HCT116 (cell line): ENCODE results near the gene NR2E3. TPM values are rescaled to one million over a fixed set of nuclear protein-coding genes. Genes with fewer than 3 reads are reported as not detected.

Source experiments
- ATAC-seq: fragments of 200-7000 bp; cut with Tn5 transposase; 2 replicates; pipeline ENCODE4 v1.9.1; 2020; ENCODE audit warnings: mild to moderate bottlenecking, moderate library complexity
- BruUV-seq: library from RNA; stranded (reverse); fragments of 400-500 nt; replicated peaks from 2 replicates; lab custom pipeline; 2021; lab: Mats Ljungman, UMichigan
- CTCF ChIA-PET: fragments of 300-600 bp; sonication (Branson Sonifier 250); formaldehyde crosslinking; loops from one replicate; lab custom pipeline; 2021; ENCODE audit warnings: antibody characterized with exemption; lab: Charles Lee
- POLR2A ChIA-PET: fragments of 300-600, 350-600 bp; sonication (Branson Sonifier 250); formaldehyde crosslinking; loops from one replicate; lab custom pipeline; 2021; ENCODE audit warnings: antibody characterized with exemption; lab: Charles Lee
- RAD21 ChIA-PET, 2 experiments: fragments of 300-600 bp; sonication (Branson Sonifier 250); formaldehyde crosslinking; loops; one replicate each; lab custom pipeline; 2023; ENCODE audit warnings: low total read pairs in 2 of 2; ENCODE audit not compliant: uncharacterized antibody in 2 of 2, unreplicated experiment in 2 of 2, low non-redundant PET in 1 of 2; lab: Charles Lee
- DNase-seq: peaks from one replicate; pipeline ENCODE4 v3.0.0-alpha.2; 2010; ENCODE audit warnings: low read depth, low spot score
- H2AFZ ChIP-seq: fragments of 200-600 bp; shearing (Covaris generic), sonication (generic); 2 replicates; pipeline ENCODE4 v1.6.1; 2017; ENCODE audit warnings: low read depth, mixed run types, mixed read lengths, antibody characterized with exemption, low read length; ENCODE audit not compliant: poor library complexity, severe bottlenecking
- H3K27ac ChIP-seq: 2 replicates; pipeline ENCODE4 v1.5.1; 2012; ENCODE audit warnings: low read depth, low read length
- H3K27me3 ChIP-seq: fragments of 200-600 bp; sonication (generic); 2 replicates; pipeline ENCODE4 v1.6.1; 2016; ENCODE audit warnings: mixed run types, low read length, mixed read lengths; ENCODE audit not compliant: insufficient read depth
- H3K36me3 ChIP-seq, 2 experiments: fragments of 200-500 bp in 1 of 2; fragments of 200-600 bp in 1 of 2; sonication (Bioruptor generic) in 1 of 2; sonication (generic) in 1 of 2; 2 replicates each; pipeline versions ENCODE4 v1.5.1 to v1.6.1; 2014 to 2016; ENCODE audit warnings: low read length in 2 of 2, inconsistent platforms in 1 of 2, mixed read lengths in 1 of 2, mixed run types in 1 of 2; ENCODE audit not compliant: insufficient read depth in 2 of 2, control insufficient read depth in 1 of 2
- H3K4me1 ChIP-seq, 2 experiments: fragments of 200-600 bp in 1 of 2; sonication (generic) in 1 of 2; 2 replicates each; pipeline versions ENCODE4 v1.5.1 to v1.6.1; 2012 to 2017; ENCODE audit warnings: low read length in 2 of 2, inconsistent platforms in 1 of 2, mild to moderate bottlenecking in 1 of 2, mixed read lengths in 1 of 2, mixed run types in 1 of 2, moderate library complexity in 1 of 2; ENCODE audit not compliant: insufficient read depth in 2 of 2, control insufficient read depth in 1 of 2
- H3K4me2 ChIP-seq: fragments of 200-600 bp; sonication (generic); 2 replicates; pipeline ENCODE4 v1.6.1; 2017; ENCODE audit warnings: mixed run types, low read length, mixed read lengths
- H3K4me3 ChIP-seq, 2 experiments: fragments of 200-600 bp in 1 of 2; sonication (generic) in 1 of 2; replicated peaks in 1 of 2; 2 replicates each; pipeline ENCODE4 v1.5.1; 2011 to 2016; ENCODE audit warnings: low read length in 2 of 2, control low read depth in 1 of 2, low read depth in 1 of 2, mild to moderate bottlenecking in 1 of 2, mixed read lengths in 1 of 2, mixed run types in 1 of 2
- H3K79me2 ChIP-seq: fragments of 200-600 bp; sonication (generic); 2 replicates; pipeline ENCODE4 v1.6.1; 2017; ENCODE audit warnings: mild to moderate bottlenecking, mixed run types, low read length, moderate library complexity, mixed read lengths; ENCODE audit not compliant: insufficient read depth
- H3K9ac ChIP-seq: fragments of 200-600 bp; sonication (generic); 2 replicates; pipeline ENCODE4 v1.6.1; 2016; ENCODE audit warnings: low read length, mixed read lengths
- H3K9me2 ChIP-seq: fragments of 200-600 bp; sonication (generic), shearing (Covaris generic); 2 replicates; pipeline ENCODE4 v1.6.1; 2017; ENCODE audit warnings: mixed run types, mild to moderate bottlenecking, moderate library complexity; ENCODE audit not compliant: insufficient read depth
- H3K9me3 ChIP-seq, 2 experiments: fragments of 200-500 bp in 1 of 2; fragments of 200-600 bp in 1 of 2; sonication (Bioruptor generic) in 1 of 2; sonication (generic) in 1 of 2; 2 replicates each; pipeline ENCODE4 v1.6.1; 2014 to 2017; ENCODE audit warnings: low read length in 2 of 2, mixed read lengths in 2 of 2, inconsistent platforms in 1 of 2, low read depth in 1 of 2, mild to moderate bottlenecking in 1 of 2, mixed run types in 1 of 2, moderate library complexity in 1 of 2; ENCODE audit not compliant: control insufficient read depth in 1 of 2, insufficient read depth in 1 of 2
- H4K20me1 ChIP-seq: fragments of 200-600 bp; sonication (generic), shearing (Covaris generic); 2 replicates; pipeline ENCODE4 v1.6.1; 2017; ENCODE audit warnings: mixed run types, mild to moderate bottlenecking, moderate library complexity; ENCODE audit not compliant: insufficient read depth
- CBX3 ChIP-seq: IDR thresholded peaks from 2 replicates; pipeline ENCODE4 v1.6.1; 2012; ENCODE audit warnings: low read depth
- ELF1 ChIP-seq: IDR thresholded peaks from 2 replicates; pipeline ENCODE4 v1.6.1; 2012; ENCODE audit warnings: low read depth, borderline replicate concordance
- EZH2 ChIP-seq: fragments of 200-600 bp; sonication (generic); IDR thresholded peaks from 2 replicates; pipeline ENCODE4 v1.6.1; 2017; ENCODE audit warnings: antibody characterized with exemption, mixed run types
- POLR2A ChIP-seq: IDR thresholded peaks from 2 replicates; pipeline ENCODE4 v1.7.0; 2011; ENCODE audit warnings: borderline replicate concordance; ENCODE audit not compliant: insufficient read depth, insufficient read length; ENCODE audit errors: extremely low read depth
- SIN3A ChIP-seq: IDR thresholded peaks from 2 replicates; pipeline ENCODE4 v1.6.1; 2012; ENCODE audit warnings: low read depth
- TCF7L2 ChIP-seq: IDR thresholded peaks from 2 replicates; pipeline ENCODE4 v1.7.0; 2011; ENCODE audit warnings: borderline replicate concordance, inconsistent platforms; ENCODE audit not compliant: insufficient read depth, insufficient read length; ENCODE audit errors: extremely low read depth
- intact Hi-C: fragments of 100-400 bp; cut with micrococcal nuclease; formaldehyde crosslinking; loops from 2 replicates; pipeline ENCODE4 v1.10.0; 2022
- total RNA-seq: library from RNA; stranded (reverse); gene quantifications from one replicate; pipeline ENCODE4 v1.2.1, GENCODE V29; 2021; ENCODE audit not compliant: unreplicated experiment
- TF ChIP-seq, protein P1 (sequence below): IDR thresholded peaks from 2 replicates; pipeline ENCODE4 v1.6.1; 2012; ENCODE audit warnings: low read depth
- TF ChIP-seq, protein P2 (sequence below), 3 experiments: fragments of 200-600 bp in 1 of 3; sonication (generic) in 1 of 3; IDR thresholded peaks in 2 of 3; conservative IDR thresholded peaks in 1 of 3; 2 replicates each; pipeline ENCODE4 v1.5.1; 2012 to 2017; ENCODE audit warnings: low read depth in 2 of 3, low read length in 2 of 3, antibody characterized with exemption in 1 of 3, borderline replicate concordance in 1 of 3, control low read depth in 1 of 3, mild to moderate bottlenecking in 1 of 3, mixed read lengths in 1 of 3, mixed run types in 1 of 3, moderate library complexity in 1 of 3; ENCODE audit not compliant: insufficient read depth in 1 of 3

Gene NR2E3
- total RNA-seq, 1 experiment from 2014 or later: 0.59 TPM

DNA sequence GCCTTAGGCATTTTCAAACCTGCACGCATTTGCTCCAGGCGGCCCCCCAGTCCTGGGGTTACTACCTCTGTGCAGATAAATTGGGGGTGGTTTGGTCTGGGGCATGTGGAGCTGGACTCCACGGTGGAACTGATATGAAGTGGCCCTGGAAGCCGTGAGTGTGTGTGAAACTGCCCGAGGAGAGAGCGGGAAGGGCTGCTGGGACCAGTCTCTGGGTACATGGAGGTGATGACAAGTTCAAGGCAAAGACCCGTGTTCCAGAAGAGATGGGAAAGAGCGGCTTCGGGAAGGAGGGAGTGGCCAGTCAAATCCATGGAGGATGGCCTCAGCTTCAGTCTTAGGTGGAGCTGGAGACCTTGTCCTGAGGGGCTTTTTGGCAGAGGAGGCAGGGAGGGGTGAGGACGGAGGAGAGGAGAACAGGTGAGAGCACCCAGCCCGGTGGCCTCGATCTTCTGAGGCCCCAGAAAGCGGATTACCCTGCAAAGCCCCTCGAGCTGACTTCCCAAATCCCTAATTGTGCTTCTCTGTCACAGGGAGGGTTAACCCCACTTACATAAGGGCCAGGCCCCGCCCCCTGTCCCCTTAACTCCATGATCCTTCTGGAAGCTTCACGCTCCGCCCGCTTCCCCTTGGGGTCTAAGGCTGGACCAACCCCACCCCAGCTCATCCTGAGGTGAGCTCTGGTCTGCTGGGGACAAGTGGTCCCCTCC lies 1.9 kb upstream of the NR2E3 start (continued):
- TF ChIP-seq EZH2: no peak
- TF ChIP-seq, protein P1, sequence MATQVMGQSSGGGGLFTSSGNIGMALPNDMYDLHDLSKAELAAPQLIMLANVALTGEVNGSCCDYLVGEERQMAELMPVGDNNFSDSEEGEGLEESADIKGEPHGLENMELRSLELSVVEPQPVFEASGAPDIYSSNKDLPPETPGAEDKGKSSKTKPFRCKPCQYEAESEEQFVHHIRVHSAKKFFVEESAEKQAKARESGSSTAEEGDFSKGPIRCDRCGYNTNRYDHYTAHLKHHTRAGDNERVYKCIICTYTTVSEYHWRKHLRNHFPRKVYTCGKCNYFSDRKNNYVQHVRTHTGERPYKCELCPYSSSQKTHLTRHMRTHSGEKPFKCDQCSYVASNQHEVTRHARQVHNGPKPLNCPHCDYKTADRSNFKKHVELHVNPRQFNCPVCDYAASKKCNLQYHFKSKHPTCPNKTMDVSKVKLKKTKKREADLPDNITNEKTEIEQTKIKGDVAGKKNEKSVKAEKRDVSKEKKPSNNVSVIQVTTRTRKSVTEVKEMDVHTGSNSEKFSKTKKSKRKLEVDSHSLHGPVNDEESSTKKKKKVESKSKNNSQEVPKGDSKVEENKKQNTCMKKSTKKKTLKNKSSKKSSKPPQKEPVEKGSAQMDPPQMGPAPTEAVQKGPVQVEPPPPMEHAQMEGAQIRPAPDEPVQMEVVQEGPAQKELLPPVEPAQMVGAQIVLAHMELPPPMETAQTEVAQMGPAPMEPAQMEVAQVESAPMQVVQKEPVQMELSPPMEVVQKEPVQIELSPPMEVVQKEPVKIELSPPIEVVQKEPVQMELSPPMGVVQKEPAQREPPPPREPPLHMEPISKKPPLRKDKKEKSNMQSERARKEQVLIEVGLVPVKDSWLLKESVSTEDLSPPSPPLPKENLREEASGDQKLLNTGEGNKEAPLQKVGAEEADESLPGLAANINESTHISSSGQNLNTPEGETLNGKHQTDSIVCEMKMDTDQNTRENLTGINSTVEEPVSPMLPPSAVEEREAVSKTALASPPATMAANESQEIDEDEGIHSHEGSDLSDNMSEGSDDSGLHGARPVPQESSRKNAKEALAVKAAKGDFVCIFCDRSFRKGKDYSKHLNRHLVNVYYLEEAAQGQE: no peak

DNA sequence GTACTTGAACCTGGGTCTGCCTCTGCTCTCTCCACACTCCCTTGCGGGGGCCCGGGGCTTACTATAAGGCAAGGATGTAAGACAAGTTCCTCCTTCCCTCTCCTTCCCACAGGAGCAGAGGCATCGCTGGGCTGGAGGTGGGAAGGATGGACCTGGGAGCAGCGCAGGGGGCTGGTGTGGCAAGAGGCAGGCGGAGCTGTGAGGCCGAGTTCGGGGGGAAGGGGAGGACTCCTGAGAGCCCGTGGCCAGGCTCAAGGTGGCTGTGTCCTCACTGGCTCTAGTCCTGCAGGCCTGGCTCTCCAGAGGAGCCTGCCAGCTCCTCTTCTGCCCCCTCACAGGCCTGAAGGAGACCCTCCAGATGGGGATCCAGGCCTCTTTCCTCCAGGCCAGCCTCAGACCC lies 1.0 kb upstream of the NR2E3 start:
- Histone ChIP-seq H3K36me3 (no peaks in the 10 kb centered on the region), H3K4me2 (no peak overlapping the region), H3K9me3 (no peaks in the 10 kb centered on the region), H3K9ac (no peak overlapping the region), H3K9me2 (no peaks in the 10 kb centered on the region), H3K4me1 (peaks cover 4 to 6% of the 10 kb centered on the region in 2 experiments; a peak in 3 of 4 replicates), H3K27ac (no peak overlapping the region), H2AFZ (no peak overlapping the region), H3K27me3 (no peaks in the 10 kb centered on the region), H4K20me1 (no peaks in the 10 kb centered on the region), H3K4me3 (no peak overlapping the region), H3K79me2 (no peaks in the 10 kb centered on the region)
- CTCF ChIA-PET: no interaction called here
- DNase-seq: no peak
- TF ChIP-seq CBX3 (no peak), TCF7L2 (no peak), POLR2A (no peak), ELF1 (no peak), SIN3A (no peak)
- TF ChIP-seq, protein P2, sequence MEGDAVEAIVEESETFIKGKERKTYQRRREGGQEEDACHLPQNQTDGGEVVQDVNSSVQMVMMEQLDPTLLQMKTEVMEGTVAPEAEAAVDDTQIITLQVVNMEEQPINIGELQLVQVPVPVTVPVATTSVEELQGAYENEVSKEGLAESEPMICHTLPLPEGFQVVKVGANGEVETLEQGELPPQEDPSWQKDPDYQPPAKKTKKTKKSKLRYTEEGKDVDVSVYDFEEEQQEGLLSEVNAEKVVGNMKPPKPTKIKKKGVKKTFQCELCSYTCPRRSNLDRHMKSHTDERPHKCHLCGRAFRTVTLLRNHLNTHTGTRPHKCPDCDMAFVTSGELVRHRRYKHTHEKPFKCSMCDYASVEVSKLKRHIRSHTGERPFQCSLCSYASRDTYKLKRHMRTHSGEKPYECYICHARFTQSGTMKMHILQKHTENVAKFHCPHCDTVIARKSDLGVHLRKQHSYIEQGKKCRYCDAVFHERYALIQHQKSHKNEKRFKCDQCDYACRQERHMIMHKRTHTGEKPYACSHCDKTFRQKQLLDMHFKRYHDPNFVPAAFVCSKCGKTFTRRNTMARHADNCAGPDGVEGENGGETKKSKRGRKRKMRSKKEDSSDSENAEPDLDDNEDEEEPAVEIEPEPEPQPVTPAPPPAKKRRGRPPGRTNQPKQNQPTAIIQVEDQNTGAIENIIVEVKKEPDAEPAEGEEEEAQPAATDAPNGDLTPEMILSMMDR (IDR thresholded peaks at IDR 0.05 in 2 of 3, conservative IDR thresholded peaks at IDR 0.05 in 1 of 3; ENCODE audit: borderline replicate concordance in 1 of 3, insufficient read depth in 1 of 3, low read depth in 2 of 3, low read length in 2 of 3): no peak
- no TSS peak for BruUV-seq
- ATAC-seq: no peak
- intact Hi-C loops: loop anchor here (10.0 kb wide), 2 partner anchors 425 to 985 kb away; no protein-coding TSS in a partner anchor
- RAD21 ChIA-PET: no interaction called here
- POLR2A ChIA-PET: no interaction called here
